ENCODE measurements around the gene CLN5.

- TF ChIP-seq CTCF (IDR thresholded peaks at IDR 0.05) = no peak
- TF ChIP-seq POLR2A (IDR thresholded peaks at IDR 0.05) = no peak
These were observed 43.7 kb upstream of the CLN5 start, which contains the start of gene ACOD1 for GRCh38 chr13:76948149-76948548.

Data from thyroid gland (tissue), 4 donors.